ENCODE measurements around the gene PKLR. TPM values are rescaled to one million over a fixed set of nuclear protein-coding genes. Genes with fewer than 3 reads are reported as not detected.

PKLR gene
- total and polyA plus RNA-seq, 3 donors from 2014 or later = 0.25 to 2.0 (median 0.87) TPM

- H3K36me3 ChIP-seq (ENCODE audit: low read depth, missing control alignments) = no peaks in the 10 kb centered on the region
- peak overlapping the region in 1 of 2 donors; percentile 19 for H3K27ac ChIP-seq
- 17 to 49% methylated on average over 2 to 6 of the region's 6 CpGs for WGBS, 2 donors
- H3K4me3 ChIP-seq = no peak overlapping the region
- no peak for DNase-seq
- TF ChIP-seq POLR2A (IDR thresholded peaks at IDR 0.05) = no peak
- TF ChIP-seq CTCF (IDR thresholded peaks at IDR 0.05) = peak in 1 of 3 experiments; percentile 4
- H3K9me3 ChIP-seq = no peaks in the 10 kb centered on the region
- intact Hi-C loops (cut with DNase I; ENCODE audit: low total_unique reads) = loop anchor here (10.0 kb wide), 2 partner anchors 71 to 269 kb away; partner anchors contain the start of gene ENTREP3
- no peaks in the 10 kb centered on the region for H3K27me3 ChIP-seq
- H3K4me1 ChIP-seq = peaks cover 23% of the 10 kb centered on the region
Observed at GRCh38 chr1:155325603-155325893, 24.3 kb upstream of the PKLR start.

- peak overlapping the region in 1 of 2 donors; percentile 90 for H3K27ac ChIP-seq
- peak overlapping the region; percentile 57 to 75 for H3K4me3 ChIP-seq
- intact Hi-C loops (cut with DNase I; ENCODE audit: low total_unique reads) = loop anchor here (10.0 kb wide), 2 partner anchors 70 to 270 kb away; partner anchors contain the start of gene ENTREP3
- H3K36me3 ChIP-seq (ENCODE audit: low read depth, missing control alignments) = no peaks in the 10 kb centered on the region
- no peaks in the 10 kb centered on the region for H3K9me3 ChIP-seq
- no peaks in the 10 kb centered on the region for H3K27me3 ChIP-seq
- peak; percentile 67 for DNase-seq
- 0 to 11% methylated on average over 13 to 59 of the region's 59 CpGs for WGBS, 2 donors
- peak in 2 of 3 experiments; percentile 20 to 25 for TF ChIP-seq CTCF (IDR thresholded peaks at IDR 0.05)
- no peak for TF ChIP-seq POLR2A (IDR thresholded peaks at IDR 0.05)
- H3K4me1 ChIP-seq = peaks cover 23% of the 10 kb centered on the region
Observed at GRCh38 chr1:155324717-155325602, 23.7 kb upstream of the PKLR start.

- intact Hi-C loops (cut with DNase I; ENCODE audit: low total_unique reads) = loop anchor here (10.0 kb wide), 2 partner anchors 69 to 271 kb away; partner anchors contain the start of gene ENTREP3
- H3K36me3 ChIP-seq (ENCODE audit: low read depth, missing control alignments) = no peaks in the 10 kb centered on the region
- H3K9me3 ChIP-seq = no peaks in the 10 kb centered on the region
- H3K4me1 ChIP-seq = peaks cover 23% of the 10 kb centered on the region
- peak overlapping the region; percentile 90 to 95 for H3K27ac ChIP-seq
- 0 to 1% methylated on average over 14 to 44 of the region's 44 CpGs for WGBS, 2 donors
- H3K4me3 ChIP-seq = peak overlapping the region; percentile 57 to 75
- peak; percentile 95 for DNase-seq
- TF ChIP-seq POLR2A (IDR thresholded peaks at IDR 0.05) (no peak), CTCF (IDR thresholded peaks at IDR 0.05) (no peak)
- no peaks in the 10 kb centered on the region for H3K27me3 ChIP-seq
Observed at GRCh38 chr1:155324037-155324716, 22.9 kb upstream of the PKLR start.

GRCh38 chr1:155323729-155324036 lies 22.4 kb upstream of the PKLR start:
- intact Hi-C loops (cut with DNase I; ENCODE audit: low total_unique reads) = loop anchor here (10.0 kb wide), 2 partner anchors 69 to 271 kb away; partner anchors contain the start of gene ENTREP3
- TF ChIP-seq POLR2A (IDR thresholded peaks at IDR 0.05) (no peak), CTCF (IDR thresholded peaks at IDR 0.05) (no peak)
- no peaks in the 10 kb centered on the region for H3K9me3 ChIP-seq
- peak overlapping the region; percentile 57 to 75 for H3K4me3 ChIP-seq
- H3K27ac ChIP-seq = peak overlapping the region; percentile 90 to 95
- WGBS, 2 donors = 1% methylated on average over 29 of the region's 29 CpGs; no CpG with 5 or more reads in 1 of the 2 donors
- peak; percentile 86 for DNase-seq
- peaks cover 23% of the 10 kb centered on the region for H3K4me1 ChIP-seq
- H3K36me3 ChIP-seq (ENCODE audit: low read depth, missing control alignments) = no peaks in the 10 kb centered on the region
- H3K27me3 ChIP-seq = no peaks in the 10 kb centered on the region

Measured in testis (tissue), 3 donors.